Astrocyte (in vitro differentiated cells and primary cell): Measurements from ENCODE around the gene VAMP1. TPM values are rescaled to one million over a fixed set of nuclear protein-coding genes. Genes with fewer than 3 reads are reported as not detected.
"Not testable (repeated sequence)": the region's sequence is repeated elsewhere in the genome, so short reads cannot be mapped to it uniquely, and the experiment has no call there.

Experiments
- DNase-seq: peaks from one replicate; pipeline ENCODE4 v3.0.0-alpha.2; 2010; ENCODE audit warnings: low read depth
- FAIRE-seq: peaks from 2 replicates; lab custom pipeline; 2011; peaks lifted over from hg19 to GRCh38; lab: Jason Lieb, UNC
- H2AFZ ChIP-seq: 2 replicates; pipeline ENCODE4 v1.6.0; 2012; ENCODE audit warnings: low read depth, low read length, inconsistent platforms
- H3K27ac ChIP-seq: 2 replicates; pipeline ENCODE4 v1.5.1; 2011; ENCODE audit warnings: low read depth, low read length, inconsistent platforms
- H3K27me3 ChIP-seq: 2 replicates; pipeline ENCODE4 v1.6.0; 2011; ENCODE audit warnings: low read length, inconsistent platforms; ENCODE audit not compliant: insufficient read depth
- H3K36me3 ChIP-seq: 2 replicates; pipeline ENCODE4 v1.5.1; 2011; ENCODE audit warnings: low read length, inconsistent platforms; ENCODE audit not compliant: insufficient read depth
- H3K4me1 ChIP-seq: 2 replicates; pipeline ENCODE4 v1.5.1; 2011; ENCODE audit warnings: low read length, inconsistent platforms; ENCODE audit not compliant: insufficient read depth
- H3K4me2 ChIP-seq: 2 replicates; pipeline ENCODE4 v1.6.0; 2012; ENCODE audit warnings: low read length, inconsistent platforms
- H3K4me3 ChIP-seq: 2 replicates; pipeline ENCODE4 v1.5.1; 2011; ENCODE audit warnings: low read depth, mild to moderate bottlenecking, low read length, inconsistent platforms; ENCODE audit not compliant: insufficient read depth
- H3K79me2 ChIP-seq: 2 replicates; pipeline ENCODE4 v1.6.0; 2012; ENCODE audit warnings: mild to moderate bottlenecking, low read length, inconsistent platforms; ENCODE audit not compliant: insufficient read depth
- H3K9ac ChIP-seq: 2 replicates; pipeline ENCODE4 v1.6.0; 2012; ENCODE audit warnings: mild to moderate bottlenecking, low read length, inconsistent platforms
- H3K9me3 ChIP-seq: 2 replicates; pipeline ENCODE4 v1.5.1; 2012; ENCODE audit warnings: low read depth, mild to moderate bottlenecking, low read length, inconsistent platforms; ENCODE audit not compliant: insufficient read depth
- H4K20me1 ChIP-seq: 2 replicates; pipeline ENCODE4 v1.6.0; 2012; ENCODE audit warnings: low read length, inconsistent platforms; ENCODE audit not compliant: insufficient read depth
- H3K27ac Mint-ChIP-seq: one replicate; pipeline ENCODE4 v1.8.0; 2021; ENCODE audit warnings: mild to moderate bottlenecking, mixed read lengths; ENCODE audit not compliant: unreplicated experiment
- H3K27me3 Mint-ChIP-seq: one replicate; pipeline ENCODE4 v1.8.0; 2021; ENCODE audit warnings: low read depth, mixed read lengths; ENCODE audit not compliant: unreplicated experiment
- H3K36me3 Mint-ChIP-seq: one replicate; pipeline ENCODE4 v1.8.0; 2021; ENCODE audit warnings: low read depth, mixed read lengths; ENCODE audit not compliant: unreplicated experiment
- H3K4me1 Mint-ChIP-seq: one replicate; pipeline ENCODE4 v1.8.0; 2021; ENCODE audit warnings: low read depth, mixed read lengths; ENCODE audit not compliant: unreplicated experiment
- H3K4me3 Mint-ChIP-seq: one replicate; pipeline ENCODE4 v1.8.0; 2021; ENCODE audit warnings: mild to moderate bottlenecking, moderate library complexity, mixed read lengths; ENCODE audit not compliant: unreplicated experiment
- H3K9me3 Mint-ChIP-seq: one replicate; pipeline ENCODE4 v1.8.0; 2021; ENCODE audit warnings: mild to moderate bottlenecking, mixed read lengths; ENCODE audit not compliant: unreplicated experiment
- CTCF ChIP-seq: IDR thresholded peaks from 2 replicates; pipeline ENCODE4 v1.5.1; 2011; ENCODE audit warnings: low read depth, mild to moderate bottlenecking, inconsistent platforms, low read length, moderate library complexity; ENCODE audit not compliant: insufficient read depth
- EZH2 ChIP-seq: IDR thresholded peaks from 2 replicates; pipeline ENCODE4 v1.6.1; 2012; ENCODE audit warnings: mild to moderate bottlenecking, low read length, inconsistent platforms; ENCODE audit not compliant: insufficient read depth
- total RNA-seq: library from RNA; stranded (reverse); gene quantifications from 2 replicates; pipeline ENCODE4 v1.2.1, GENCODE V29; 2021

Gene VAMP1
- total RNA-seq, 1 donor from 2014 or later, result 23.1 TPM

- peaks cover 35% of the 10 kb centered on the region for H4K20me1 ChIP-seq
- H3K4me1 Mint-ChIP-seq, result peaks cover 19% of the 10 kb centered on the region
- TF ChIP-seq EZH2, result no peak
- no peak for TF ChIP-seq CTCF
- no peaks in the 10 kb centered on the region for H3K27me3 ChIP-seq
- DNase-seq (no peak), FAIRE-seq (no peak)
- no peak overlapping the region for H3K27ac ChIP-seq
- peaks cover 24% of the 10 kb centered on the region for H3K79me2 ChIP-seq
- no peaks in the 10 kb centered on the region for H3K9me3 Mint-ChIP-seq
- no peaks in the 10 kb centered on the region for H3K27me3 Mint-ChIP-seq
- peaks cover 17% of the 10 kb centered on the region for H3K36me3 Mint-ChIP-seq
- no peak overlapping the region for H2AFZ ChIP-seq
- H3K4me3 ChIP-seq, result no peak overlapping the region
- no peak overlapping the region for H3K27ac Mint-ChIP-seq
- peak overlapping the region; percentile 86 for H3K4me2 ChIP-seq
- no peaks in the 10 kb centered on the region for H3K9me3 ChIP-seq
- peak overlapping the region; percentile 94 for H3K4me3 Mint-ChIP-seq
- no peak overlapping the region for H3K9ac ChIP-seq
- peaks cover 14% of the 10 kb centered on the region for H3K4me1 ChIP-seq
- peaks cover 18% of the 10 kb centered on the region for H3K36me3 ChIP-seq
Measured at GRCh38 chr12:6468283-6468575, 2.2 kb downstream of the VAMP1 start.

GRCh38 chr12:6467571-6468282 lies 2.8 kb downstream of the VAMP1 start:
- Mint-ChIP-seq H3K4me1 (peaks cover 19% of the 10 kb centered on the region), H3K36me3 (peaks cover 19% of the 10 kb centered on the region), H3K4me3 (peak overlapping the region; percentile 94)
- H3K36me3 ChIP-seq, result peaks cover 18% of the 10 kb centered on the region
- H3K27ac ChIP-seq, H3K27ac Mint-ChIP-seq, FAIRE-seq, H3K4me3 ChIP-seq, H3K27me3 Mint-ChIP-seq, H3K9me3 ChIP-seq, H3K27me3 ChIP-seq, H3K9me3 Mint-ChIP-seq, H3K9ac ChIP-seq, DNase-seq, H2AFZ ChIP-seq: not testable (repeated sequence)
- H3K4me1 ChIP-seq, result peaks cover 14% of the 10 kb centered on the region
- peak overlapping the region; percentile 86 for H3K4me2 ChIP-seq
- peaks cover 35% of the 10 kb centered on the region for H4K20me1 ChIP-seq
- H3K79me2 ChIP-seq, result peaks cover 24% of the 10 kb centered on the region

- not testable (repeated sequence) for H3K27ac ChIP-seq, H3K9ac ChIP-seq, H3K27ac Mint-ChIP-seq, H3K4me2 ChIP-seq, FAIRE-seq, H3K4me3 ChIP-seq, H3K27me3 ChIP-seq, H3K4me3 Mint-ChIP-seq, H3K9me3 ChIP-seq, H3K27me3 Mint-ChIP-seq, DNase-seq, H3K9me3 Mint-ChIP-seq, H2AFZ ChIP-seq
- peaks cover 24% of the 10 kb centered on the region for H3K79me2 ChIP-seq
- H3K36me3 Mint-ChIP-seq, result peaks cover 23% of the 10 kb centered on the region
- H4K20me1 ChIP-seq, result peaks cover 35% of the 10 kb centered on the region
- H3K4me1 Mint-ChIP-seq, result peaks cover 19% of the 10 kb centered on the region
- peaks cover 18% of the 10 kb centered on the region for H3K36me3 ChIP-seq
- peaks cover 14% of the 10 kb centered on the region for H3K4me1 ChIP-seq
Measured at GRCh38 chr12:6466751-6467150, 3.7 kb downstream of the VAMP1 start.
